Stimulated activated CD8-positive, alpha-beta memory T cell treated with anti-CD3 and anti-CD28 coated beads, Interleukin-7, amount 100 ng/mL, for 1 hour (primary cell): Measurements from ENCODE around the gene USHBP1.
A peak's percentile ranks its signal among the peaks of the same experiment; 100 is the strongest.

Experiments
- DNase-seq, 2 donors: peaks; one replicate each; pipeline ENCODE4 v3.0.0-alpha.2; 2020; ENCODE audit warnings: low read depth in 2 of 2

The USHBP1 gene

DNA sequence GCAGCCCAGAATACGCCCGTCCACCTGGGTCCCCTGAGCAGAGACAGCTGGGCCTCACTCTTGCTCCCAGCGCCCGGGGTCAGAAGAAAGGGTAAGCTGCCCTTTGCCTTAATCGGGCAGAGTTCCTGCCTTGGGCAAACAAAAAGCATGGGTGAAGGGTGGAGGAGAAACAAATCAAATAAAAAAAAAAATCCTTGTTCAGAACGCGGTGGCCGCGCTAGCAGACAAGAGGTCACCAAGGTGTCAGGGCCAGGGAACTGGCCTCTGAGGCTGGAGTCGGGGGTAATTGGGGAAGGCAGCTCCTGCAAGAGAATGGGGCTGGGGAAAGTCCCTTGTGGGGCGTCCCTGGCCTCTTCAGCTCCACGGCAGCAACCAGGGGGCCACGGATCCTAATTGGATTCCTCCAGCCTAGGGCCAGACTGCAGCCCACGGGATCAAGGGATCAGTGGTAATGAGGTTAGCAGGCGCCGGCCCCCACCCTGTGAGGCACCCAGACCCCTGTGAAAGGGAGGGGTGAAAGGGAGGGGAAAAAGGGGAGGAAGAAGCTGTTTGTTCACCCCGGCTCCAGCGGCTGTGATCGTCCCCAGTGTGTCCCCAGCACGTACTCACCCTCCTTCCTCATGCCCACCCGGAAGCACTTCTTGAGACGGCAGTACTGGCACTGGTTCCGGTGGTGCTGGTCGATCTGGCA is 24.3 kb downstream of the USHBP1 start:
- DNase-seq = no peak

GRCh38 chr19:17237747-17238706 is 26.5 kb downstream of the USHBP1 start:
- no peak for DNase-seq

GRCh38 chr19:17236811-17237543 is 27.6 kb downstream of the USHBP1 start:
- no peak for DNase-seq

DNA sequence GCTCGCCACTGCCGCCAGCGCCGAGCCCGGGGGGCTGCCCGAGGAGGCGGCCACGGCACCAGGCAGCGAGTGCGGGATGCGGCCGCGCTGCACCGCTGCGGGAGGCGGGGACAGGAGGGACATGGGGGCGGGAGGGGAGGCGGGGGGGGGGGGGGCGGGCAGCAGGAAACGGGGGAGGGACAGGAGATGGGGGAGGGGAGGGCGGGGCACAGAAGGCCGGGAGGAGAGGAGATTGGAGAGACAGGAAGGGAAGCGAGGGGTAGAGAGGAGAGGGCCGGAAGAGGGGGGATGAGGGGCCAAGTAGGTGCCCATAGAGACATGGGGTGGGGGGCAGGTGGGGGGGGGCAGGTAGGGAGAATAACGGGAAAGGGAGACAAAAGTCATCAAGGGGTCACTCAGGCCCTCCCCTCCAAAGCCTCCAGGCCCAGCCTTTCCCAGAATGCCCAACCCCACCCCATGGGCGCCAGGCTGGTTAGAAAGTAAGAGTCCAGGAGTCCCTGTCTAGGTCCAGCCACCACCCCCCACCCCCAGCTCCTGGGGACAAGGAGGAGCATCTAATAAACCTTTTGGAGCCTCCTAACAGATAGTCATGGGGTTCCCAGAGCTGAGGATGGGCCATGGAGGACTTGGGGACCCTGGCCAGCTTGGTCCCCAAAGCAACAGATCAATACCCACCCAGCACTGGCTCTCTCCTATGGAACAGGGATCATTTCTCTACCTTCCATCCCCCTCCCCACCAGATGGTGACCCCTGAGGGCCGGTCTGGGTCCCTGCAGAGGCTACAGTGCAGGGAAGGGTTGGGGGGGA is 28.4 kb downstream of the USHBP1 start:
- no peak for DNase-seq

- DNase-seq = peak; percentile 58 to 63
These were observed 29.1 kb downstream of the USHBP1 start for GRCh38 chr19:17235300-17235970.

GRCh38 chr19:17234911-17235299 is 29.6 kb downstream of the USHBP1 start:
- DNase-seq = no peak

DNA sequence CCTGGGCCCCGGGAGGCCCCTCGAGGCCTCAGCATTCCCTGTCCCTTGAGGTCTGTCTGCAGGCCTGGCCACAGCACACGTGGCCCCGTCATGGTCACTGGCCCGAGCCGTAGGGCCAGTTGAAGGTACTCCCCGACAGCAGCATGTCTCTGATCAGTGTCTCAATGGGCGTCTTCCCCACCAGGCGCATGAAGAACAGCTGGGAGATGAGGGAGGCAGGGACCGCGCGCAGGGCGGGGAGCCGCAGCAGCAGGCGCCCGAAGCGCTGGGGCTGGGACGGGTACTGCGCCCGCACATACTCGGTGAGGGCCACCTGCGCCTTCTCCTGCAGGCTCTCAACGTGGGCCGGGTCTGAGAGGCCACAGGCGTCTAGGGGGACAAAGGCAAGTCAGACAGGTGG is 32.3 kb downstream of the USHBP1 start:
- no peak for DNase-seq

DNA sequence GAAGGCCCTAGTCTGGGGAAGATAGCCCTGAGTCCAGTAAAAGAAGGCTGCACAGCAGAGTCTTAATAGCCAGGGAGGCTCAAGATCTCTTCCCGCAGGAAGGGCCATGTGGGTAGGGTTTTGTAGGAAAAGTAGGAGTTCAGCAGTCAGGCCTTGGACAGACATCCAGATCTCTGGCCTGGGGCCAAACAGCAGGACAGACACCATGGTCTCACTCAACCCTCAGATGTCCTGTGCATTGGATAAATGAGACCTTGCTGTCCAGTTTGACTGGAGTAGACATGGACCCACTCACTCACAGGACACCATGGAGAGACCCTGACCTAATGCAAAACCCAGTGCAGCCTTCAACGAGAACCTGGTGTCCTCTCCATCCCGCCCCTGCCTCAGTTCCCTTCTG is 34.7 kb downstream of the USHBP1 start:
- no peak for DNase-seq

GRCh38 chr19:17227798-17228367 is 36.7 kb downstream of the USHBP1 start:
- DNase-seq = no peak

- DNase-seq = peak; percentile 91
These were observed 38.3 kb downstream of the USHBP1 start, which contains the start of gene OCEL1 for GRCh38 chr19:17226002-17226933. Gene OCEL1 (plus strand): TSS chr19:17226226. CDS start chr19:17226248, 22 bp downstream.

DNA sequence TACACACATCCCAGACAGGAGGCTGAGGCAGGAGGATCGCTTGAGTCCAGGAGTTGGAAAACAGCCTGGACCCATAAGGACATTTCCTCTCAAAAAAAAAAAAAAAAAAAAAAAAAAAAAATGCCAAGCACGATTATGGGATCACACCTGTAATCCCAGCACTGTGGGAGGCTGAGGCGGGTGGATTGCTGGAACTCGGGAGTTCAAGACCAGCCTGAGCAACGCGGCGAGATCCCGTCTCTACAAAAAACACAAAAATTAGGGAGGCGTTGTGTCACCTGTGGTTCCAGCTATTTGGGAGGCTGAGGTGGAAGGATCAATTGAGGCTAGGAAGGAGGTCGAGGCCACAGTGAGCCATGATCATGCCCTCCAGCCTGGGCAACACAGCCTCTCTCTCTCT is 39.5 kb downstream of the USHBP1 start:
- DNase-seq = no peak

DNA sequence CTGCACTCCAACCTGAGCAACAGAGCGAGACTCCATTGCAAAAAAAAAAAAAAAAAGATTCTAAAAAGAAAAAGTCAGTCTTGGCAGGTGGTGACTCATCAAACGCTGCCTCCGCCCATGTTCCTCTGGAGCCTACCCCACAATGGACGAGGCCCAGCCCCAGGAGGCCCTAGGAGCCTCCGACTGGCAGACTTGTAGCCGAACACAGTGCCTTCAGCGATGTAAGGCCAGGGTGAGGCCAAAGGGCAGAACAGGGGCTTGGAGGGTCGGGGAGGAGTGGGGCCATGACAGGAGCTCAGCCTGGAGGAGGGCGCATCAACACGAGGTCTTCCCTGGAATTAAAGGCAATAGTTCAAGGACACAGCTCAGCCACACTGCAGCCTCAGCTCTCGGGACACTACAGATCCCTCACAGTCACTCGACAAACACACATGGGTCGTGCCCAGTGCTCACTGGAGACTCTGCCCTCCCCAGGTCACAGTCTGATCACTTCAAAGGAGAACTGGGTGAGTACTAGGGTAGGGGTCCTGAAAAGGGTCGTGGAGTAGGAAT is 44.3 kb downstream of the USHBP1 start:
- DNase-seq = no peak

GRCh38 chr19:17219286-17219685 is 45.3 kb downstream of the USHBP1 start:
- DNase-seq = no peak

- no peak for DNase-seq
These were observed 48.4 kb downstream of the USHBP1 start for GRCh38 chr19:17216058-17216670.

DNA sequence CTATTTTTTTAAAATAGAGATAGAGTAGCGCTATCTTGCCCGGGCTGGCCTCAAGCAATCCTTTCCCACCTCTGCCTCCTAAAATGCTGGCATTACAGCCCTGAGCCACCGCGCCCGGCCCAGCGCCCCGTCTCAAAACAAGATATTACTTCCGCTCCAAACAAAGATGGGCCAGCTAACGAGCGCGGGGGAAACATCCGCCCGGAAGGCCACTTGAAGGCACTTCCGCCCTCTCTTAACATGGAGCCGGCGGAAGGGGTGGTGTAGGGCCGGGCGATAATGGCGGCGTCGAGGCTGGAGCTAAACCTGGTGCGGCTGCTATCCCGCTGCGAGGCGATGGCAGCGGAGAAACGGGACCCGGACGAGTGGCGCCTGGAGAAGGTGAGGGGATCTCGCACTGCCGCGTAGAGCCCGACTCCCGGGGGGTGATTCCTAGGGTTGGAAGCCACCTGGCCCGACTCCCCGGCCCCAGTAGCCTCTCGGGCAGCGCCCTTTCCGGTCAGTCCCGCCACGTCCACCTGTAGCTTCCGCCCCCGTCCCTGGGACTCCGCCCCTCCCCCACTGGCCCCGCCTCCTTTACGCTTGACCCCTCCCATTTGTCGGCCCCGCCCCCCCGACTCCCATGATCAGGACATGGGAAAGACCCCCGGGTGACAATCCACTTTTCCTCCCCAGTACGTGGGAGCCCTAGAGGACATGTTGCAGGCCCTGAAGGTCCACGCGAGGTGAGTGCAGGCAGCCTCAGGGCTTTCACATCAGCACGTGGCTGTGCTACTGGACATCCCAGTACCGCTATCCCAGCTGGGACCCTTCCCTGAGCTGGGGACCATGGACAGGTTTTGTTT is 49.2 kb downstream of the USHBP1 start, which contains the start of gene USE1:
USE1 (plus strand) TSS at position 231 of the 845 bp plus-strand sequence; CDS start at position 280, 49 bp downstream.
- peak; percentile 66 to 68 for DNase-seq

GRCh38 chr19:17214508-17215126 is 49.9 kb downstream of the USHBP1 start:
- DNase-seq = no peak

DNA sequence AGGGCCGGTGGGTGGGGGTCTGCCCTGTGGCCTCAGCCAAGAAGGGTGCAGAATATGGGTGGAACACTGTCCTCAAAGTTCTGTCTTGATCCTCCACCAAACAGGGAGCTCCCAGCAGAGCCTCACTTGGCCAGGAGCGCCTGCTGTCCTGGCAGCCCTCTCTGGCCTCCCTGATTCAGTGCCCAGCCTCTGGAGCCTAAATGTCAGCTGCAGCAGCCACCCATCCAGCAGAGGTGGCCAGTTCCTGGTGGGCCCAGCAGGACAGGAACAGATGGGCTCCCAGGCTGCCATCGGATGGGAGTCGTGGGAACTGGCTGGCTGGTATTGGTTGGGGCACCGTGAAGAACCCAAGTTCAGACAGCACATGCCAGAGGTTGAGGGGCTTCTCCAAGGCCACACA is 51.2 kb downstream of the USHBP1 start:
- DNase-seq = no peak
